Mucosa of stomach (tissue), 1 donor: ENCODE measurements around the gene PALLD.
"Not testable (repeated sequence)": the region's sequence is repeated elsewhere in the genome, so short reads cannot be mapped to it uniquely, and the experiment has no call there.

Experiments used
- H3K27me3 ChIP-seq: one replicate; pipeline ENCODE4 v1.7.0; 2013; ENCODE audit warnings: mild to moderate bottlenecking, low read length; ENCODE audit not compliant: control insufficient read depth, insufficient read depth
- H3K36me3 ChIP-seq: one replicate; pipeline ENCODE4 v1.7.0; 2013; ENCODE audit warnings: low read length; ENCODE audit not compliant: control insufficient read depth, insufficient read depth
- H3K4me1 ChIP-seq: one replicate; pipeline ENCODE4 v1.7.0; 2013; ENCODE audit warnings: mild to moderate bottlenecking, low read length; ENCODE audit not compliant: control insufficient read depth, insufficient read depth
- H3K4me3 ChIP-seq: one replicate; pipeline ENCODE4 v1.7.0; 2013; ENCODE audit warnings: low read length
- H3K9ac ChIP-seq: one replicate; pipeline ENCODE4 v1.7.0; 2013; ENCODE audit warnings: mild to moderate bottlenecking, low read length, moderate library complexity
- H3K9me3 ChIP-seq: one replicate; pipeline ENCODE4 v1.7.0; 2013; ENCODE audit warnings: mild to moderate bottlenecking, low read length, moderate library complexity; ENCODE audit not compliant: control insufficient read depth
- donor health status: Pancreatic carcinoma.

The PALLD gene

DNA sequence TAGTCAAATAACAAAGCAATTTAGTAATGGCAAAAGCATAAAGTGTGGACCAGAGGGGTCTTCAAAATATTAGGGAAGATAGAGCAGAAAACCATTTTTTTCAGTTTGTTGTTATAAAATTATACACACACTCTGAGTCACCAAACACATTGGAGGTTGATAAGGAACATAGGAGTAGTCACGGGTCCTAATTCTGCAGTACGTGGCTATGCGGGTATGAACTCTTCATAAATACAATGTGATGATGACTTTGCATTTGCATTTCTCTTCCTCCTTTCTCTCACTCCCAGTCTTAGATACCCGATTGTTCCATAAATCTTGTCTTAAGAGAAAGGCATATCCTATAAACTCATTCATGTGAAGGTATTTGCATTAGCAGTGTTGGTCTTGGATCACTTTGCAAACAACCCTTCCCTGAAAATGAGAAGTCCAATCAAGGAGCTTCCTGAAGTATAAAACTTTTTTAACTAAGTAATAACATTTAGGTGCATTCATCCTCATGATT, 223.6 kb downstream of the PALLD start:
- Histone ChIP-seq H3K36me3 (no peaks in the 10 kb centered on the region), H3K9me3 (no peaks in the 10 kb centered on the region), H3K27me3 (no peaks in the 10 kb centered on the region), H3K4me1 (no peaks in the 10 kb centered on the region), H3K4me3 (no peak overlapping the region), H3K9ac (no peak overlapping the region)

- no peaks in the 10 kb centered on the region for H3K4me1 ChIP-seq
- no peak overlapping the region for H3K9ac ChIP-seq
- no peaks in the 10 kb centered on the region for H3K36me3 ChIP-seq
- no peak overlapping the region for H3K4me3 ChIP-seq
- H3K9me3 ChIP-seq: no peaks in the 10 kb centered on the region
- H3K27me3 ChIP-seq: no peaks in the 10 kb centered on the region
Measured at GRCh38 chr4:168722391-168722790, 225.5 kb downstream of the PALLD start.

GRCh38 chr4:168723020-168723419, 226.2 kb downstream of the PALLD start:
- no peaks in the 10 kb centered on the region for H3K27me3 ChIP-seq
- H3K4me1 ChIP-seq: no peaks in the 10 kb centered on the region
- H3K9me3 ChIP-seq: no peaks in the 10 kb centered on the region
- H3K4me3 ChIP-seq: no peak overlapping the region
- no peaks in the 10 kb centered on the region for H3K36me3 ChIP-seq
- no peak overlapping the region for H3K9ac ChIP-seq

GRCh38 chr4:168723569-168723968, 226.7 kb downstream of the PALLD start:
- Histone ChIP-seq H3K9ac (no peak overlapping the region), H3K4me1 (no peaks in the 10 kb centered on the region), H3K9me3 (no peaks in the 10 kb centered on the region), H3K4me3 (no peak overlapping the region), H3K36me3 (no peaks in the 10 kb centered on the region), H3K27me3 (no peaks in the 10 kb centered on the region)

DNA sequence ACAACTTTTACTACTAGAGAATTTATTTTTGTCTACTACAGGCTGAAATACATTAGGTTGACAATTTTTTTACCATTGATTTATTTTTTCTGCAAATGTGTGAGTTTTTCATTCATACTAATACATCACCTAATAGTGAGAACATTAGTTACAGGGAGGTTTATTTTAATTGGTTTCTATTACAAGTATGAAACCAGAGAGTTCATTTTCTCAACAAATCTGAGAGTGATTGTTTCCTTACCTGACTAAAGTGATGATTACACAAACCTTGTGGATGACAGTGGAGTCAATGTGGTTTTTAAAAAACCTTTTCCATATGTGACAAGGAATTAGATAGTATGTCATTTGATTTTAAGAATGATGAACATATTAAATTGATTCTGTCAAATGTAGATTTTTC, 227.4 kb downstream of the PALLD start:
- Histone ChIP-seq H3K9me3 (no peaks in the 10 kb centered on the region), H3K36me3 (no peaks in the 10 kb centered on the region)

DNA sequence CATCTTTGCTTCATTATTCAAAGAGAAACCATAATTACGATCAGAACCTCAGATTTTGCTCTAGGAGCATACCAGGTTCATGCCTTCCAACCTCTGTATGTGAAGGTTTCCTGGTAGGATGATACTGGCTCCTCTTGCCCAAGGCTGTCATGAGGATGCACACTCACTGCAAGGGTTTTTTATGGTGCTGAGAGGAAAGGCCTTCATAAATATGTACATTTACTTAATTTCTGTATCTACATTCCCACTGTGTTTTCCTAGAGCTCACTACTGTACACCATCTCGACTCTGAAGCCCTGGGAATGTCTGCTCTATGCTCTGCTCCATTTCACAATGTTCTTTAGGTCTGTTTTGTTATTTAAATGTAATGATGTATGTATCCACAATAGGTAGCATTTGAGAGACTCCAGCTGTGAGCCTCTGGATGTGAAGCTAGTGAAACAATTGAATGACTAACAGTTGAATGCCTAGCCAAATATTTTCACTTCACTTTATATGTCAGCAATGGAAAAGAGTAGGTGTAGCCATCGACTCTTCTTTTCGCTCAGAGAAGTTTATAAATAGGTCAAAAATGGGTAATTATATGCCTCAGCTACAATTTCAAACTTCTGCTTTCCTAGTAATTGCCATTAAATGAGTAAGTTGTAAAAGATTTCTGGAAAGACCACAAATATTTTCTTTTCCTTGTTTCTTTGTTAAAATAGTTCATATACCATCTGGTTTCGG, 228.0 kb downstream of the PALLD start:
- H3K4me1 ChIP-seq: no peaks in the 10 kb centered on the region
- H3K36me3 ChIP-seq: no peaks in the 10 kb centered on the region
- H3K27me3 ChIP-seq: no peaks in the 10 kb centered on the region
- H3K9me3 ChIP-seq: no peaks in the 10 kb centered on the region
- H3K4me3 ChIP-seq: no peak overlapping the region
- no peak overlapping the region for H3K9ac ChIP-seq

More for the DNA sequence above, 227.4 kb downstream of the PALLD start:
- no peaks in the 10 kb centered on the region for H3K4me1 ChIP-seq
- H3K4me3 ChIP-seq: no peak overlapping the region
- no peak overlapping the region for H3K9ac ChIP-seq
- no peaks in the 10 kb centered on the region for H3K27me3 ChIP-seq

- Histone ChIP-seq H3K9me3 (no peaks in the 10 kb centered on the region), H3K4me1 (no peaks in the 10 kb centered on the region), H3K27me3 (no peaks in the 10 kb centered on the region), H3K36me3 (no peaks in the 10 kb centered on the region), H3K4me3 (no peak overlapping the region), H3K9ac (no peak overlapping the region)
Measured at GRCh38 chr4:168725930-168726329, 229.1 kb downstream of the PALLD start.

- not testable (repeated sequence) for H3K27me3 ChIP-seq, H3K4me1 ChIP-seq, H3K36me3 ChIP-seq, H3K4me3 ChIP-seq, H3K9ac ChIP-seq, H3K9me3 ChIP-seq
Measured at GRCh38 chr4:168727181-168727580, 230.3 kb downstream of the PALLD start.

GRCh38 chr4:168731006-168731636, 234.3 kb downstream of the PALLD start:
- Histone ChIP-seq H3K36me3 (no peaks in the 10 kb centered on the region), H3K4me3 (no peak overlapping the region), H3K9ac (no peak overlapping the region), H3K27me3 (no peaks in the 10 kb centered on the region), H3K9me3 (no peaks in the 10 kb centered on the region), H3K4me1 (no peaks in the 10 kb centered on the region)

DNA sequence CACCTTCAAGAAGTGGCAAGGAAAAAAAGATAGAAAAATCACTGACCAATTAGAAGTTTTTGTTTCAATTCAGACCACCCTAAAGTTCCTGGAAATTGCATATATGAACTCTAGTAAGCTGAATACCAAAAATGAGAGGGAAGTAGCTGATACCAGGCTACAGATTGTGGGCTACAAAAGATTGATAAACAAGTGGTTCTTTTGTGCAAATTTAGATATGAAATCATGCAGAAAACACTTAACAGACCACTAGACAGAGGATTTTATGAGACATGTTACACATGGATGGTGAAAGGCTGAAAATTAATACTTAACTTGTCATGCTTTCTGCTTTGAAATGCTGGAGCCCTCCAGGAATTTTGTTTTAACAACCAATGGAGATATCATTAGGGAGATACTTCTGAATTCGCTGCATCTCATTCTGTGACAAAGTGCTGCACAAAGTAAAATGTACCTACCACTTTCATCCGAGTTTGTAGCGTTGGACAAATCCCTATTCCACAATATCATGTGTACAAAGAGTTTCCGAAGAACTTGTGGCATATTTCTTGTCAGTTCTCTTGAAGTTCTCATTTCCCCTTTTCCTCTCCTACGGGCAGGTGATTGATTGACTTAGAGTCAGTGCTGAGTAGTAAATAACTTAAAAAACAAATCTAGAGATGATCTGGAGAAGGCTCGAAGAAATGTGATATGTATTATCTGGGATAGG, 235.0 kb downstream of the PALLD start:
- Histone ChIP-seq H3K9me3 (no peaks in the 10 kb centered on the region), H3K4me1 (no peaks in the 10 kb centered on the region), H3K9ac (no peak overlapping the region), H3K36me3 (no peaks in the 10 kb centered on the region), H3K27me3 (no peaks in the 10 kb centered on the region), H3K4me3 (no peak overlapping the region)

DNA sequence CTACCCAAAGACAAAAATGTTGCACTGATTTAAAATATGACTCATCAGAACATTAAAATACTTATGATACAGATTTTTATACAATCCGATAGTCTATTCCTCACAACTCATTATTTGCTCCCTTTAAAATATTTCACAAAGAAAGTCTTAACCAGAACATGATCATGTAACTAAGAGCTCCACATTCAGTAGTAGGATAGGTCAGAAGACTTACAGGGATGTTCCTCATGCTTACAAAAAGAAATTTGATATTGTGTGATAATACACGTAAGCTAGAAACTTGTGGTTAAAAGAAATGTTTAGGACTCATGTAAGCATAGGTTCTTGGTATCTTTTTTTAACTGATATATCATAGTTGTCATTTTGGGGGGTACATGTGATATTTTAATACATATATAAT, 235.9 kb downstream of the PALLD start:
- no peaks in the 10 kb centered on the region for H3K27me3 ChIP-seq
- H3K9me3 ChIP-seq: no peaks in the 10 kb centered on the region
- H3K4me1 ChIP-seq: no peaks in the 10 kb centered on the region
- H3K4me3 ChIP-seq: no peak overlapping the region
- H3K36me3 ChIP-seq: no peaks in the 10 kb centered on the region
- H3K9ac ChIP-seq: no peak overlapping the region
